ENCODE data around the gene ASIC1.

The ASIC1 gene

GRCh38 chr12:50041062-50041860, 16.1 kb upstream of the ASIC1 start:
- no peak for DNase-seq (ENCODE audit: low read depth)

GRCh38 chr12:50041962-50042361, 15.4 kb upstream of the ASIC1 start:
- DNase-seq (ENCODE audit: low read depth) = no peak

DNA sequence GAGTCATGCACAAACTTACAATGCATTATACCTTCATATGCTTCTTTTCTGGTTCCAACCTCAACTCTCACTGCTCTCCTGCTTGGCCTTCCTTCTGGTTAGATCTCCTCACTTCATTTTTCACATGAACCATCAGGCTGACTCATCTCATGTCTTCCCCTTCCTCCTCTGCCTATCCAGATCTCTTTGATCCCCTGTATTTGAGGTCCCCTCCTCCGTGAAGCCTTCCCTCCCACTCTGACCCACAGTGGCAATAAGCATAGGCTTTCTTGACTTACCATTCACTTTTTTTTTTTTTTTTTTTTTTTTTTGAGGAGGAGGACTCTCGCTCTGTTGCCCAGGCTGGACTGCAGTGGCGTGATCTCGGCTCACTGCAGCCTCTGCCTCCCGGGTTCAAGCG, 14.7 kb upstream of the ASIC1 start:
- DNase-seq (ENCODE audit: low read depth) = no peak

DNA sequence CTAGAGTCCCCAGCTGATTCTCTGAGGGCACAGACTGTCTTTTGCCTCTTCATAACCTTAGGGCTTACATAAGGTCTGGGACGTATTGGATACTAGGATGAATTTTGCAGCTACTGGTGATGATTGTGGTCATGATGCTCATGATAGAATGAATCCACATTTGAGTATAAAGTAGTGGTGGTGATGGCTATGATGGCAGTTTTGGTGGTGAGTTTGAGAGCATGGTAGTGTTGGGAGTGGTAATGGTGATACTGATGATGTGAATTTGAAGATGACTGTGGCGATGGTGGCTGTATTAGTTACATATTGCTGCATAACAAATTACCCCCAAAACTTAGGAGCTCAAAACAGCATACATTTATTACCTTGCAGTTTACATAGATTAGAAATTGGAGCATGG, 14.1 kb upstream of the ASIC1 start:
- DNase-seq (ENCODE audit: low read depth) = no peak

- no peak for DNase-seq (ENCODE audit: low read depth)
These were observed 13.5 kb upstream of the ASIC1 start for GRCh38 chr12:50043854-50044253.

- DNase-seq (ENCODE audit: low read depth) = no peak
These were observed 9.6 kb upstream of the ASIC1 start for GRCh38 chr12:50047693-50048250.

- DNase-seq (ENCODE audit: low read depth) = no peak
These were observed 7.9 kb upstream of the ASIC1 start for GRCh38 chr12:50049254-50050118.

GRCh38 chr12:50050119-50050385, 7.3 kb upstream of the ASIC1 start:
- no peak for DNase-seq (ENCODE audit: low read depth)

DNA sequence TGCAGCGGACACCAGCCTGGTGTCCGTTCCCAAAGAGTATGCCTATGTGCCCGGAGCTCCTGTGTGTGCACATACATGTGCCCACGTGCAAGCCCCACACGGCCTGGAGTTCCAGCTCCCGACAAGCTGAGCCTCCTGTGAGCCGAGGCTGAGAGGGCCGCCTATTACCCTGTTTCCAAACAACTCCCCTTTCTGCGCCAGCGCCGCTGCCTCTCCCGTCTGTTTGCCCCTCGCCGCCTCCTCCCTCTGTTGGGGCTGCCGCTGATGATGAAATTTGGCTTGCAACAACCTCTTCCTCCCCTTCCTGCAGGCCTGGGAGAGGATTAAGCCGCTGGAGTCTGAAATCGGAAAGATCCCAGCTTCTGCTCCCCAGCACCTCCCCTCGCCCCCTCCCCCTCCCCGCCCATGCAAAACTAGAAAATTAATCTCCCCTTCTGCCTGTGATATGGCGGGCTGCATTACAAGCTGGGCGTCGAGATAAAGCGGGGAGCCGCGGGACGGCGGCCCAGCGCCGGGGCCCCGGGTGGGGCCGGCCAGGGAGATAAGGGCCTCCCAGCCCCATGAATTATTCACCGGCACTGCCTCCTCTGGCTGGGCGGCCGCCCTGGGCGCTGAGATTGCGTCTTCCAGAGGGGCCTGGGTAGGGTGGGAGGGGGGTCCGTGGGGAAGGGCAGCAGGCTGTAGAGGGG, 6.8 kb upstream of the ASIC1 start:
- DNase-seq (ENCODE audit: low read depth) = no peak

DNA sequence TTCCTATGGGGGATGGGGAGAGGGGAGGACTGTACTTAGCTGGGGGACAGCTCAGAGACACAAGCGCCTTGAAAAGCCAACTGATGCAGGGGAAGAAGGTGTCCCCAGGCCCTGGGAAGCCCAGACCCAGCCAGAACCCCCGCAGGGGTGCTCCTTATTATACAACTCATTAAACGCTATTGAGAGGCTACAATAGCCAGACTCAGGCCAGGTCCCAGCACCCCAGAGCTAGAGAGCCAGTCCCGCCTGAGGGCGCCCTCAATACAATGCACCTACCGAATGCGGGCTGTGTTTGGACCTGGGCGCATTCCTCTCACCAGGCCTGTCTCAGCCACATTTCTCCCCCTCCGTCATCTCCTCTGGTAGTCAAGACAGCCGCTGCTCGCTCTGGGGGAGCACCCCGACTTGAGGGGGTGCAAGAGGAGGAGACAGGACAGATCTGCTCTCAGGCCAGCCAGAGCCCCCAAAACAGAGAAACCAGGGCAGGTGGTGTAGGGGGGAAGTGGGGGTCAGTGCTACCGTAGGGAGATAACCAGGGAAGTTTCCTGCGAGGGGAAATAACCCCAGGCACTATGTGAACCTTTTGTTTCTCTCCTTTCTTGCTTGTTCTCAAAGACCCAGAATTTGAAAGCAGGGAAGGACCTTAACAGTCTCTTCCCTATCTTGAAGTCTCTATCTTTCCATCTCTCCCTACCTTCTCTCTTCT, 6.1 kb upstream of the ASIC1 start:
- no peak for DNase-seq (ENCODE audit: low read depth)

GRCh38 chr12:50052544-50052943, 4.9 kb upstream of the ASIC1 start:
- no peak for DNase-seq (ENCODE audit: low read depth)

GRCh38 chr12:50052964-50053363, 4.4 kb upstream of the ASIC1 start:
- no peak for DNase-seq (ENCODE audit: low read depth)

- no peak for DNase-seq (ENCODE audit: low read depth)
These were observed 3.8 kb upstream of the ASIC1 start for GRCh38 chr12:50053583-50053982.

- DNase-seq (ENCODE audit: low read depth) = no peak
These were observed 1.4 kb upstream of the ASIC1 start for GRCh38 chr12:50055831-50056638.

DNA sequence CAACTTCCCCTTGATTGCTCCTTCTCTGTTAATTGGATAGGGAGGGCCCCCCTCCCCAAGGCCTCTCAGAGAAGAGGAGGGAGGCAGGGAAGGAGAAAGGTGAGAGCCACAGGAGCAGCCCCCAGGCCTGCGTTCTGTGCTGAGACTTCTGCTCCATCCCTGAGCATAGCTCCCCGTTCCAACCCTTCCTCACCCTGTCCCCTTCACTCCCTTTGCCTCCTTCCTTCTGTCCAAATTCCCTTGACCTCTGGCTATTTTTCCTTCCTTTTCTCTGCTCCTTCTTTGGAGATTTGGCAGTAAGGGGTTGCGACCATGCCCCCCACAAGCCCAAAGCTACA, 788 bp upstream of the ASIC1 start:
- no peak for DNase-seq (ENCODE audit: low read depth)

DNA sequence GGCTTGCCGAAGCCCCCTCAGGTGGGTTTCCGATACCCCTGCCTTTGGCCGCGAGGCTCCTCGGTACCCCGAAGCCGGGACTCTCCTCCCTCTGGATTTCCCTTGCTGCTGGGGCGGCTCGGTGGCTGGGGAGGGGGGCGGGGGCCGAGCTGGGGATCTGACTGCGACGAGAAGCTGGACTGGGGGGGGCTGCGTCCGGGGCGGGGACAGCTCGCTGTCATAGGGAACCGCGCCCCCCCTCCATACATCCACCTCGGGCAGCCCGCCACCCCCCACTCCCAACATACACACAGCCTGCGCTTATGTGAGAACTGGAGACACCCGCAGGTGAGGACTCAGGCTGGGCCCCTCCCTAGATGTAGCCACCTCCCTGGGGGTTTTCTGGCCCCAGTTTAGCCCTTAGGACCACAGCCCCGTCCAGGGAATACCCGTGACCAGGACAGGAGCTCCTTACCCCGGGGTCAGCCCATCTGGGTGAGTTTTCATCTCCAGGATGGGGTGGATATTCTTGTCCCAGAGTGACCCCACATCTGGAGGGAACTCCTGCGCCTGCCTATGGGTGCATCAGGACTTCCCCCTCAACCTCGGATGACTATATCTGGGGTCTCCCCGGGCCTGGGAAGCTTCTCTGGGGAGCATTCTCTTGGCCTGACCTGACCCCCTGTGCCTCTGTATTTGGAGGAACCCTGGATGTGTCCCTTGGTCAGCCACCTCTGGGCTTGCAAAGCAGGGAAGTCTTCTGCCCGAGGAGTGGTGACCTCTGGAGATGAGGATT, 687 bp downstream of the ASIC1 start:
- no peak for DNase-seq (ENCODE audit: low read depth)

DNA sequence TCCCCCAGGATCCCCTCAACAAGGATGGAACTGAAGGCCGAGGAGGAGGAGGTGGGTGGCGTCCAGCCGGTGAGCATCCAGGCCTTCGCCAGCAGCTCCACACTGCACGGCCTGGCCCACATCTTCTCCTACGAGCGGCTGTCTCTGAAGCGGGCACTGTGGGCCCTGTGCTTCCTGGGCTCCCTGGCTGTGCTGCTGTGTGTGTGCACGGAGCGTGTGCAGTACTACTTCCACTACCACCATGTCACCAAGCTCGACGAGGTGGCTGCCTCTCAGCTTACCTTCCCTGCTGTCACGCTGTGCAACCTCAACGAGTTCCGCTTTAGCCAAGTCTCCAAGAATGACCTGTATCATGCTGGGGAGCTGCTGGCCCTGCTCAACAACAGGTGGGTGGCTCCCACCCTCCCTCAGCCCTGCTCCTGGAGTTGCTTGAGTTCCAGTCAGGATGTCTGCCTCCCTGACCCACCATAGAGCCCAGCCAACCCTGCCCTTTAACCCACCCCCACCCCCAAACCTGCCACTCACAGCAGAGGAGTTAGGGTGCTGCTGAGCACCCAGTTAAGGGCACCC, 1.4 kb downstream of the ASIC1 start:
- DNase-seq (ENCODE audit: low read depth) = no peak

DNA sequence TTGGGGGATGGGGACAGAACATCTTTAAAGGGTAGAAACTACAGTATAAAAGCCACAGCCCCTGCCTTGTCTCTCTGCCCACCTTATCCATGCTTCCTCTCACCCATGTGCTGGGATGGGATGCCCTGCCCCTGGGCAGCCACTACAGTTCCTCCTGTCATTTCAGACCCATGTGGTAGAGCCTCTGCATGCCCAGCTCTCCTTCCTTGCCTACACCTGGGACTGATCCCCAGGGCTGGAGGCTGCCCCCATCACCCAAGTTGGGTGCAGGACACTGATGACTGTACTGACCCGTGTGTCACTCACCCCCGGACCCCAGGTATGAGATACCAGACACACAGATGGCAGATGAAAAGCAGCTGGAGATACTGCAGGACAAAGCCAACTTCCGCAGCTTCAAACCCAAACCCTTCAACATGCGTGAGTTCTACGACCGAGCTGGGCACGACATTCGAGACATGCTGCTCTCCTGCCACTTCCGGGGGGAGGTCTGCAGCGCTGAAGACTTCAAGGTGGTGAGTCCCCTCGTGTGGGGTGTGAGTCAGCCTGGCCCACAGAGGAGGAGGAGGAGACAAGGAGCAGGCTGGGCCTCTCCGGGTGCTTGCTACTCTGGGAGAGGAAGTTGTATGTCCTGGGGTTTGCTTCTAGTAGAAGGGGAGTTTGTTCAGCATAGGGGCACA, 2.2 kb downstream of the ASIC1 start:
- DNase-seq (ENCODE audit: low read depth) = no peak

DNA sequence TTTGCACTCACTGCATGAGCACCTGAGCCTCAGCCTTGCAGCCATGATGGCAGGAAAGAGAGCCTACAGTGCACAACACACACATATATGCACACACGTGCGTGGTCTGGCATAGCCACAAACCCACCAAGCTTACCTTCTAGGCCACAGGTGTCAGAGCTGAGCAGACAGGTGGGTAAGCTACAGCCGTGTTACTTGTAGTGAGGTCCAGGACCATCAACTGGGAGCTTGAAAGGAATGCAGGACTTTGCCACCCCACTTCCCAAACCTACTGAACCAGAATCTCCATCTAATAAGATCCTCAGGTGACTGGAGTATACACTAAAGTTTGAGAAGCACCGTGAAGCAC, 2.7 kb downstream of the ASIC1 start:
- no peak for DNase-seq (ENCODE audit: low read depth)

GRCh38 chr12:50061171-50061570, 3.8 kb downstream of the ASIC1 start:
- no peak for DNase-seq (ENCODE audit: low read depth)
